Activated CD4-positive, alpha-beta T cell treated with anti-CD3 and anti-CD28 coated beads, Interleukin-2, amount 50 U/mL, for 4 hours (primary cell): ENCODE results near the gene KCNK1.

Source experiments
- DNase-seq, 2 experiments: peaks; one replicate each; pipeline ENCODE4 v3.0.0-alpha.2; 2020

The KCNK1 gene

DNA sequence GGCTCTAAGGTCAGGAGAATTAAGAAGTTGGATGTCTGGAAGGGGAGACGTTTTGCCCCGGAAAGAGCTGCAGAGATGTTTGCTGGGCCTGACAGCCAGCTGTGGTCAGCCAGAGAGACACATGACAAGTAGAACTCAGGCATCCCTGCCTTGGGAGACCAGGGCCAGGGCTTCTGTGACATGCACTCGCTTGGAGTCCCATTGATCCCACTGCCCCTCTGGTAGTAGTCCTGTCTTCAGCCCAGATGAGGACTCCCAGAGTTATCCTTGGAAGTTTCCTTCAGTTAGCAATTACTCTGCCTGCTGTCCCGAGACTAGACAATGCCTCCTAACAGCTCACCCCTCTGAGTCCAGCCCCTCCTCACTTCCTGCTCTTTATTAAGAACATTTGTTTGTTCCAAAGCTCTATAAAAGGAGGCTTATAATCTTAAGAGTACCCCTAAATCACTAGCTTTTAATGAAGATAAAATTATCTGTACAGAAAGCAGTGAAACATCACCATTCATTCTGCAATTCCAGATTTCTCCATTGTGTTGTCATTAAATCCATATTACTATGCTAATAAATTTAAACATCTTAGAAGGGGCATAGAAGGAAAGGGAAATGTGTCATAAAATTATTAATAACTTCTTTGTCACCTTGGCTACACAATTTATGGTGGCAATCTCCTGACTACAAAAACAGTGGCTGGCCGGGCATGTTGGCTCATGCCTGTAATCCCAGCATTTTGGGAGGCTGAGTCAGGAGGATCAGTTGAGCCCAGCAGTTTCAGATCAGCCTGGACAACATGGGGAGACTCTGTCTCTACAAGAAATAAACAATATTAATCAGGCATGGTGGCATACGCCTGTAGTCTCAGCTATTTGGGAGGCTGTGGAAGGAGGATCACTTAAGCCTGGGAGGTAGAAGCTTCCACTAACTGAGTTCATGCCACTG lies 94.2 kb downstream of the KCNK1 start:
- DNase-seq: no peak

DNA sequence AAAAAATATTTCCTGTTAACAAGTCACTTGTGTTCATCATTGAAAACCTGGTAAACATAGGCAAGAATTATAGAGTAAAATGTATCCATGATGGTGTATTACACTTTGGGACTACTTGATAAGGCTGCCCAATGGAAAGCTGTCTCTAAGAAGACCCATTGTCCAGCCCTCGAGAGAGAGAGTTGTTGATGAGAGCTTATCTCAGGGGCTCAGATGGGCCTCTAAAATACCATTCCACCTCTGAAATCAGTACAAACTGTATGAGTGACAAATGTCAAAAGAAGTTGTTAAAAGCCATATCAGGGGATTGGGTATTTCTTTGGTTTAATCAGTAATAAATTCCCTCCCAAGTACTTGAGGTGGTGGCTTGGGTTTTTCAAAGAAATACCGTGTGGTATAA lies 96.1 kb downstream of the KCNK1 start:
- no peak for DNase-seq

DNA sequence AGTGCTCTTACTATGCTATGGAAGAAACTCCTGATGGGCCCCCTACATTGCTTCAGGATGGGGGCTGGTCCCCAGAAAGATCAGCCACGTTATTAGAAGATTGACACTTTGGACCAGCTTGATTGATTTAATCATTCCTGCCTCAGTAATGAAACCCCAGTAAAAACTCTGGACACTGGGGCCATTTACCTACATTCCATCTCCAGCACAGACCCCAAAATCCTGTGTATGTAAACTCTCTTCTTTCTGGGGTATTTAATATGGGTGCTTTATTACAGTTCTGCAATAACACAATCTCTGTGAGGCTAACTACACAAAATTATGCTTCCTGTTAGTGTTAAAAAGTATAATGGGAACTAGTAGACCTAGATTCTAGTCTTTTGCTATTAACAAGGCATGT lies 96.6 kb downstream of the KCNK1 start:
- DNase-seq: no peak

DNA sequence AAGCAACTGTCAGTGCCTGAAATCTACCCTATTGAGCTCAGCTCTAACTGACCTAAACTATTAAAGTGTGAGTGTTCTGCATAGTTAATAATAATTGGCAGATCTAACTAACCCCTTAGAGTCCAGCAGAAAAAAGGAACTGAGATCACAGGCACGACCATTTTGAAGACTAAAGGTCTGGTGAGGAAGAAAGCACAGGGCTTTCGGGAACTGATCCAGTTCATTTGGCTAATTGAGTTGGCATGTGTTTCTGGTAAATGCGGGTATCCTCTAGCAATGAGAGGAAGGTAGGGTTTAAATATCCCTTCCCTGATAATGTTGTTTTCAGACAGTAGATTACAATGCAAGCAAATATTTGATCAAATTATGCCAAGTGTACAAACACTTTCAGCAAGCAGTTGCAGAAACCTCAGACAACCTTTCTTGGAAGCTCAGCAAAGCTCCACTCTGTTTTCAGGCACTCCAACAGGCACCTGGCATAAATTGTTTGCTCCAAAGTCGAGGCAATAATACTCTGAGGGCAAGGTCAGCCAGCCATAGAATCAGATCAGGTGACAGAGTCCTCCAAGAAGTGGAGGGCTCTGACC lies 100.8 kb downstream of the KCNK1 start:
- DNase-seq: no peak

DNA sequence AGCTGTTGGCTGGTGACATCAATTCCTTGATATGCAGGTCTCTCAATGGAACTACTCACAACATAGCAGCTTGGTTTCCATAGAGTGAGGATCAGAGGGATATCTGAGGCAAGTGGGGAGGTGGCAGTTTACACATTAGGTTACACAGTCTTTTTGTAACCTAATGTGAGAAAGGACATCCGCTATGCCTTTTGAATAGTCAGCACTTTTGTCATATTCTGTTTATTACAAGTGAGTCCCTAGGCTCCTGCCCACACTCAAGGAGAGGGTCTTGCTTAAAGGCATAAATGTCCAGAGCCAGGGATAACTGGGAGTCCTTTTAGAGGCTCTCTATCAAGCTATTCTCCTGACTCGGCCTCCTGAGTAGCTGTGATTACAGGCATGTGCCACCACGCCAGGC lies 104.2 kb downstream of the KCNK1 start:
- no peak for DNase-seq

DNA sequence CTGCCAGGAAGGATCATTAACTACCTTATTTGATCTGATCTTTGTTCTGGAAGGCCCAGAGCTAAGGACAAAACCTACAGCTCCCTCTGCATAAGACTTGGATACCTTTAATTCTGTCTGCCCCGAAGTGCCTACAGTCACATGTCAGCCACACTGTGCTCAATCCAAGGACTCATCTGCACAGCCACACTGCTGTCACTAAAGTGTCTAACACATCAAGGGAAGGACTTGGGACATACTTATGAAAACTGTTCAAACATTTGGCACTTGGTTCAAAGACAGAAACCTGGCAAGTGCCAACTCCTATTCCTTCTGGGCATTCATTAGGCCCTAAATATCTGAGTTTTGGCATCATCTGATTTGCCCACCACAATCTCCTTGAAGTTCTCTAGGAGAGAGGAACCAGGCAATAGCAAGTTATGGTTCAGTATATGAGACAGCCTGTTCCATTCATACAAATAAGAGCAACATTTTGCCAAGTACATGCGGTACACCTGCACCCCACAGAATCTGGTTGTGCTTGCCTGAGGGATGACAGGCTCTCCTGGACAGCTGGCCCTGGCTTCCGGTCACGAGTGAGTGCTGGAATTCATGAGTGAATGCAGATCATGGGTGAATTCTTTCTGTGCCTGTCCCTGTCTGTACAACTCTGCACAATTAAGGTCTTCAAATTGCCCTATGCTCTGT lies 105.9 kb downstream of the KCNK1 start:
- DNase-seq: no peak

DNA sequence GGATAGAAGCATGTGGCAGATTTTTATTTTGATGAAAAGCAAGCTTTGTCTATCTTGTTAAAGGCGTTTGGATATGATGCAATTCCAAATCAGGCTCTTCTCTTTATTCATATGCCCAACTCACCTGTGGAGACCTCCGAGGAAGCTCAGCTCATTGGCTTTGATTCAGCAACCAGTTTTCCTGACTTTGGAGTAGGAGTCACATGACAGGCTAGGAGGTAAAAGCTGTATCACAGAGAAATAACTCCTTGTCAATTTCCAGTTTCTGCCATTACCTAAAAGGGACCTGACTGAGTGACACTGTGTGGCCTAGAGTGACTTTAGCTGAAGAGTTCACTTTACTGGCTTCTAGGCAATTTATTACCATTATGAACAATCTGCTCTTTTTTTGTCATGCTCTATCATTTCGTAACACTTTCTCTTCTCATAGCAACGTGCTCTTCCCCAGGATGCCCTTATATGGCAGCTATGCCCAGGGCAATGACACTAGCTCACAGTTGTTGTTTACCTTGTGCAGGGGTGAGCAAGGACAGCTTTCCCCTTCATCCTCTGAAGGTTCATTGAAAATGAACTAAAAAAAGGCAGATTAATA lies 107.2 kb downstream of the KCNK1 start:
- DNase-seq: no peak
